HCT116 (cell line): ENCODE measurements around the gene KCTD2. TPM values are rescaled to one million over a fixed set of nuclear protein-coding genes. Genes with fewer than 3 reads are reported as not detected.

Source experiments
- ATAC-seq: fragments of 200-7000 bp; cut with Tn5 transposase; 2 replicates; pipeline ENCODE4 v1.9.1; 2020; ENCODE audit warnings: mild to moderate bottlenecking, moderate library complexity
- BruUV-seq: library from RNA; stranded (reverse); fragments of 400-500 nt; replicated peaks from 2 replicates; lab custom pipeline; 2021; lab: Mats Ljungman, UMichigan
- CTCF ChIA-PET: fragments of 300-600 bp; sonication (Branson Sonifier 250); formaldehyde crosslinking; loops from one replicate; lab custom pipeline; 2021; ENCODE audit warnings: antibody characterized with exemption; lab: Charles Lee
- POLR2A ChIA-PET: fragments of 300-600, 350-600 bp; sonication (Branson Sonifier 250); formaldehyde crosslinking; loops from one replicate; lab custom pipeline; 2021; ENCODE audit warnings: antibody characterized with exemption; lab: Charles Lee
- RAD21 ChIA-PET, 2 experiments: fragments of 300-600 bp; sonication (Branson Sonifier 250); formaldehyde crosslinking; loops; one replicate each; lab custom pipeline; 2023; ENCODE audit warnings: low total read pairs in 2 of 2; ENCODE audit not compliant: uncharacterized antibody in 2 of 2, unreplicated experiment in 2 of 2, low non-redundant PET in 1 of 2; lab: Charles Lee
- DNase-seq: peaks from one replicate; pipeline ENCODE4 v3.0.0-alpha.2; 2010; ENCODE audit warnings: low read depth, low spot score
- H2AFZ ChIP-seq: fragments of 200-600 bp; shearing (Covaris generic), sonication (generic); 2 replicates; pipeline ENCODE4 v1.6.1; 2017; ENCODE audit warnings: low read depth, mixed run types, mixed read lengths, antibody characterized with exemption, low read length; ENCODE audit not compliant: poor library complexity, severe bottlenecking
- H3K27ac ChIP-seq: 2 replicates; pipeline ENCODE4 v1.5.1; 2012; ENCODE audit warnings: low read depth, low read length
- H3K27me3 ChIP-seq: fragments of 200-600 bp; sonication (generic); 2 replicates; pipeline ENCODE4 v1.6.1; 2016; ENCODE audit warnings: mixed run types, low read length, mixed read lengths; ENCODE audit not compliant: insufficient read depth
- H3K36me3 ChIP-seq, 2 experiments: fragments of 200-500 bp in 1 of 2; fragments of 200-600 bp in 1 of 2; sonication (Bioruptor generic) in 1 of 2; sonication (generic) in 1 of 2; 2 replicates each; pipeline versions ENCODE4 v1.5.1 to v1.6.1; 2014 to 2016; ENCODE audit warnings: low read length in 2 of 2, inconsistent platforms in 1 of 2, mixed read lengths in 1 of 2, mixed run types in 1 of 2; ENCODE audit not compliant: insufficient read depth in 2 of 2, control insufficient read depth in 1 of 2
- H3K4me1 ChIP-seq, 2 experiments: fragments of 200-600 bp in 1 of 2; sonication (generic) in 1 of 2; 2 replicates each; pipeline versions ENCODE4 v1.5.1 to v1.6.1; 2012 to 2017; ENCODE audit warnings: low read length in 2 of 2, inconsistent platforms in 1 of 2, mild to moderate bottlenecking in 1 of 2, mixed read lengths in 1 of 2, mixed run types in 1 of 2, moderate library complexity in 1 of 2; ENCODE audit not compliant: insufficient read depth in 2 of 2, control insufficient read depth in 1 of 2
- H3K4me2 ChIP-seq: fragments of 200-600 bp; sonication (generic); 2 replicates; pipeline ENCODE4 v1.6.1; 2017; ENCODE audit warnings: mixed run types, low read length, mixed read lengths
- H3K4me3 ChIP-seq, 2 experiments: fragments of 200-600 bp in 1 of 2; sonication (generic) in 1 of 2; replicated peaks in 1 of 2; 2 replicates each; pipeline ENCODE4 v1.5.1; 2011 to 2016; ENCODE audit warnings: low read length in 2 of 2, control low read depth in 1 of 2, low read depth in 1 of 2, mild to moderate bottlenecking in 1 of 2, mixed read lengths in 1 of 2, mixed run types in 1 of 2
- H3K79me2 ChIP-seq: fragments of 200-600 bp; sonication (generic); 2 replicates; pipeline ENCODE4 v1.6.1; 2017; ENCODE audit warnings: mild to moderate bottlenecking, mixed run types, low read length, moderate library complexity, mixed read lengths; ENCODE audit not compliant: insufficient read depth
- H3K9ac ChIP-seq: fragments of 200-600 bp; sonication (generic); 2 replicates; pipeline ENCODE4 v1.6.1; 2016; ENCODE audit warnings: low read length, mixed read lengths
- H3K9me2 ChIP-seq: fragments of 200-600 bp; sonication (generic), shearing (Covaris generic); 2 replicates; pipeline ENCODE4 v1.6.1; 2017; ENCODE audit warnings: mixed run types, mild to moderate bottlenecking, moderate library complexity; ENCODE audit not compliant: insufficient read depth
- H3K9me3 ChIP-seq, 2 experiments: fragments of 200-500 bp in 1 of 2; fragments of 200-600 bp in 1 of 2; sonication (Bioruptor generic) in 1 of 2; sonication (generic) in 1 of 2; 2 replicates each; pipeline ENCODE4 v1.6.1; 2014 to 2017; ENCODE audit warnings: low read length in 2 of 2, mixed read lengths in 2 of 2, inconsistent platforms in 1 of 2, low read depth in 1 of 2, mild to moderate bottlenecking in 1 of 2, mixed run types in 1 of 2, moderate library complexity in 1 of 2; ENCODE audit not compliant: control insufficient read depth in 1 of 2, insufficient read depth in 1 of 2
- H4K20me1 ChIP-seq: fragments of 200-600 bp; sonication (generic), shearing (Covaris generic); 2 replicates; pipeline ENCODE4 v1.6.1; 2017; ENCODE audit warnings: mixed run types, mild to moderate bottlenecking, moderate library complexity; ENCODE audit not compliant: insufficient read depth
- CBX3 ChIP-seq: IDR thresholded peaks from 2 replicates; pipeline ENCODE4 v1.6.1; 2012; ENCODE audit warnings: low read depth
- CEBPB ChIP-seq: IDR thresholded peaks from 2 replicates; pipeline ENCODE4 v1.6.1; 2012; ENCODE audit warnings: low read depth
- EGR1 ChIP-seq: IDR thresholded peaks from 2 replicates; pipeline ENCODE4 v1.6.1; 2012; ENCODE audit warnings: low read depth
- ELF1 ChIP-seq: IDR thresholded peaks from 2 replicates; pipeline ENCODE4 v1.6.1; 2012; ENCODE audit warnings: low read depth, borderline replicate concordance
- EZH2 ChIP-seq: fragments of 200-600 bp; sonication (generic); IDR thresholded peaks from 2 replicates; pipeline ENCODE4 v1.6.1; 2017; ENCODE audit warnings: antibody characterized with exemption, mixed run types
- EZH2phosphoT487 ChIP-seq: fragments of 200-600 bp; IDR thresholded peaks from 2 replicates; pipeline ENCODE4 v1.6.1; 2018; ENCODE audit warnings: antibody characterized with exemption, borderline replicate concordance
- JUND ChIP-seq: IDR thresholded peaks from 2 replicates; pipeline ENCODE4 v1.6.1; 2012
- POLR2AphosphoS5 ChIP-seq: IDR thresholded peaks from 2 replicates; pipeline ENCODE4 v1.6.1; 2011; ENCODE audit warnings: mild to moderate bottlenecking, low read depth, low read length, moderate library complexity
- RAD21 ChIP-seq: IDR thresholded peaks from 2 replicates; pipeline ENCODE4 v1.6.1; 2012; ENCODE audit warnings: low read depth, mild to moderate bottlenecking
- SIN3A ChIP-seq: IDR thresholded peaks from 2 replicates; pipeline ENCODE4 v1.6.1; 2012; ENCODE audit warnings: low read depth
- SP1 ChIP-seq: IDR thresholded peaks from 2 replicates; pipeline ENCODE4 v1.6.1; 2012; ENCODE audit warnings: low read depth
- SRF ChIP-seq: IDR thresholded peaks from 2 replicates; pipeline ENCODE4 v1.6.1; 2012; ENCODE audit warnings: low read depth
- TCF7L2 ChIP-seq: IDR thresholded peaks from 2 replicates; pipeline ENCODE4 v1.7.0; 2011; ENCODE audit warnings: borderline replicate concordance, inconsistent platforms; ENCODE audit not compliant: insufficient read depth, insufficient read length; ENCODE audit errors: extremely low read depth
- YY1 ChIP-seq: IDR thresholded peaks from 2 replicates; pipeline ENCODE4 v1.6.1; 2011; ENCODE audit warnings: low read length, low read depth, moderate library complexity, mild to moderate bottlenecking; ENCODE audit not compliant: insufficient replicate concordance; ENCODE audit errors: extremely low read depth
- ZFX ChIP-seq: fragments of 450-650 bp; IDR thresholded peaks from 2 replicates; pipeline ENCODE4 v1.6.1; 2017
- ZNF274 ChIP-seq: fragments of 200-500 bp; sonication (Bioruptor generic); IDR thresholded peaks from 2 replicates; pipeline ENCODE4 v1.6.1; 2014; ENCODE audit warnings: mild to moderate bottlenecking, low read depth, low read length, inconsistent platforms
- intact Hi-C: fragments of 100-400 bp; cut with micrococcal nuclease; formaldehyde crosslinking; loops from 2 replicates; pipeline ENCODE4 v1.10.0; 2022
- total RNA-seq: library from RNA; stranded (reverse); gene quantifications from one replicate; pipeline ENCODE4 v1.2.1, GENCODE V29; 2021; ENCODE audit not compliant: unreplicated experiment
- TF ChIP-seq, protein P1 (sequence below): IDR thresholded peaks from 2 replicates; pipeline ENCODE4 v1.6.1; 2012
- TF ChIP-seq, protein P2 (sequence below): IDR thresholded peaks from 2 replicates; pipeline ENCODE4 v1.6.1; 2012
- TF ChIP-seq, protein P3 (sequence below): IDR thresholded peaks from 2 replicates; pipeline ENCODE4 v1.6.1; 2012; ENCODE audit warnings: low read depth
- TF ChIP-seq, protein P4 (sequence below), 3 experiments: fragments of 200-600 bp in 1 of 3; sonication (generic) in 1 of 3; IDR thresholded peaks in 2 of 3; conservative IDR thresholded peaks in 1 of 3; 2 replicates each; pipeline ENCODE4 v1.5.1; 2012 to 2017; ENCODE audit warnings: low read depth in 2 of 3, low read length in 2 of 3, antibody characterized with exemption in 1 of 3, borderline replicate concordance in 1 of 3, control low read depth in 1 of 3, mild to moderate bottlenecking in 1 of 3, mixed read lengths in 1 of 3, mixed run types in 1 of 3, moderate library complexity in 1 of 3; ENCODE audit not compliant: insufficient read depth in 1 of 3

Gene KCTD2
- total RNA-seq, 1 experiment from 2014 or later = 23.3 TPM

DNA sequence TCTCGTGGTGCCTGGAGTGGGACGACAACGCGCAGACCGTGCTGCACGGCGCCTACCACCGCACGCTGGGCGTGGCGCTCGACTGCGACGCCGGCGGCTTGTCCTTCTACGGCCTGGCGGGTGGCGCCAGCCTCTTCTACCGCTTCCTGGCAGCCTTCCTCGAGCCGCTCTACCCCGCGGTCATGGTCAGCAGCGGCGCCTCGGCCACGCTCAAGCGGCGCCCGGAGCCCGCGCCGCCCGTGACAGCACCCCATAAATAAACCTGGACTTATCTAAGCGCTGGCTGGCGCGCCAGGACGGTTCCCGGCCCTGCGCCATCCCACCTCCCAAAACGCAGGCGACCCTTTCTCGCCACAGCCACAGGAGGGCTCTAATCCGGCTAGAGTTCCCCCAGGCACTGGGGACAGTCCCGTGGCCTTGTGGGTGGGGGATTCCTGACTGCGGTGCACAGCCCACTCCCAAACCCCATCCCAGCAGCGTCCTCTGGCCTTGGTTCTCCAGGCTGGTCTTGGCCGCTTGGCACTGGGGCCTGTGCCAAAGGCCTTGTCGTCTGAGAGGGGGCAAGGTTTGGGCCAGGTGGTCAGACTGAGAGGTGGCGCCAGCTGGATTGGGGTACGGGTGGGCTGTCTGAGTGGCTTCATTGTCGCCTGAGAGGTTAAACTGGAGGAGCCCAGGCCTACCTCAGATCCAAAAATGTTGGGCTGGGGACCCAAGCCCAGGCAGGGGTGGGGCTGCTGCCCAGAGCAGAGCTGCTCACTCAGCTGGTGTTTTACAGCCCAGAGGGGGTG, 30.7 kb downstream of the KCTD2 start:
- DNase-seq = no peak
- peak overlapping the region; percentile 31 to 46 for H3K4me3 ChIP-seq
- H3K4me2 ChIP-seq = peak overlapping the region; percentile 79
- peaks cover 76 to 79% of the 10 kb centered on the region in 2 experiments for H3K4me1 ChIP-seq
- ChIA-PET RAD21 (interaction anchor here in 1 of 2 experiments (0.9 to 1.7 kb wide), 2 partner anchors 10 to 36 kb away, joined by 3 to 5 read pairs; partner anchors contain the start of gene SLC16A5), CTCF (interaction anchor here (1.2 to 2.6 kb wide), 8 partner anchors 10 to 122 kb away, joined by 3 to 11 read pairs (median 6); partner anchors contain the start of genes ARMC7 and SLC16A5), POLR2A (interaction anchor here (1.1 to 2.6 kb wide), 9 partner anchors 8 to 77 kb away, joined by 3 to 21 read pairs (median 8); partner anchors contain the start of genes MRPL58 and SLC16A5)
- no TSS peak for BruUV-seq
- intact Hi-C loops = loop anchor here (1.0 kb wide), 1 partner anchor 19 kb away; no protein-coding TSS in a partner anchor
- H3K79me2 ChIP-seq = no peaks in the 10 kb centered on the region
- H4K20me1 ChIP-seq = no peaks in the 10 kb centered on the region
- TF ChIP-seq ELF1 (no peak), ZNF274 (no peak), SIN3A (no peak), SP1 (no peak), EZH2phosphoT487 (no peak), EGR1 (no peak), POLR2AphosphoS5 (peak; percentile 65), TCF7L2 (peak; percentile 62), YY1 (peak; percentile 6), EZH2 (no peak), CBX3 (0 out of 2 replicates have a peak, but pooled peaks have one; percentile 40), CEBPB (no peak), SRF (no peak), RAD21 (no peak; the same call in 1 of the 2 replicates), ZFX (peak; percentile 81), JUND (no peak)
- TF ChIP-seq, protein P1, sequence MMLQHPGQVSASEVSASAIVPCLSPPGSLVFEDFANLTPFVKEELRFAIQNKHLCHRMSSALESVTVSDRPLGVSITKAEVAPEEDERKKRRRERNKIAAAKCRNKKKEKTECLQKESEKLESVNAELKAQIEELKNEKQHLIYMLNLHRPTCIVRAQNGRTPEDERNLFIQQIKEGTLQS = no peak
- TF ChIP-seq, protein P2, sequence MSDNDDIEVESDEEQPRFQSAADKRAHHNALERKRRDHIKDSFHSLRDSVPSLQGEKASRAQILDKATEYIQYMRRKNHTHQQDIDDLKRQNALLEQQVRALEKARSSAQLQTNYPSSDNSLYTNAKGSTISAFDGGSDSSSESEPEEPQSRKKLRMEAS = peak; percentile 91
- TF ChIP-seq, protein P3, sequence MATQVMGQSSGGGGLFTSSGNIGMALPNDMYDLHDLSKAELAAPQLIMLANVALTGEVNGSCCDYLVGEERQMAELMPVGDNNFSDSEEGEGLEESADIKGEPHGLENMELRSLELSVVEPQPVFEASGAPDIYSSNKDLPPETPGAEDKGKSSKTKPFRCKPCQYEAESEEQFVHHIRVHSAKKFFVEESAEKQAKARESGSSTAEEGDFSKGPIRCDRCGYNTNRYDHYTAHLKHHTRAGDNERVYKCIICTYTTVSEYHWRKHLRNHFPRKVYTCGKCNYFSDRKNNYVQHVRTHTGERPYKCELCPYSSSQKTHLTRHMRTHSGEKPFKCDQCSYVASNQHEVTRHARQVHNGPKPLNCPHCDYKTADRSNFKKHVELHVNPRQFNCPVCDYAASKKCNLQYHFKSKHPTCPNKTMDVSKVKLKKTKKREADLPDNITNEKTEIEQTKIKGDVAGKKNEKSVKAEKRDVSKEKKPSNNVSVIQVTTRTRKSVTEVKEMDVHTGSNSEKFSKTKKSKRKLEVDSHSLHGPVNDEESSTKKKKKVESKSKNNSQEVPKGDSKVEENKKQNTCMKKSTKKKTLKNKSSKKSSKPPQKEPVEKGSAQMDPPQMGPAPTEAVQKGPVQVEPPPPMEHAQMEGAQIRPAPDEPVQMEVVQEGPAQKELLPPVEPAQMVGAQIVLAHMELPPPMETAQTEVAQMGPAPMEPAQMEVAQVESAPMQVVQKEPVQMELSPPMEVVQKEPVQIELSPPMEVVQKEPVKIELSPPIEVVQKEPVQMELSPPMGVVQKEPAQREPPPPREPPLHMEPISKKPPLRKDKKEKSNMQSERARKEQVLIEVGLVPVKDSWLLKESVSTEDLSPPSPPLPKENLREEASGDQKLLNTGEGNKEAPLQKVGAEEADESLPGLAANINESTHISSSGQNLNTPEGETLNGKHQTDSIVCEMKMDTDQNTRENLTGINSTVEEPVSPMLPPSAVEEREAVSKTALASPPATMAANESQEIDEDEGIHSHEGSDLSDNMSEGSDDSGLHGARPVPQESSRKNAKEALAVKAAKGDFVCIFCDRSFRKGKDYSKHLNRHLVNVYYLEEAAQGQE = no peak
- TF ChIP-seq, protein P4, sequence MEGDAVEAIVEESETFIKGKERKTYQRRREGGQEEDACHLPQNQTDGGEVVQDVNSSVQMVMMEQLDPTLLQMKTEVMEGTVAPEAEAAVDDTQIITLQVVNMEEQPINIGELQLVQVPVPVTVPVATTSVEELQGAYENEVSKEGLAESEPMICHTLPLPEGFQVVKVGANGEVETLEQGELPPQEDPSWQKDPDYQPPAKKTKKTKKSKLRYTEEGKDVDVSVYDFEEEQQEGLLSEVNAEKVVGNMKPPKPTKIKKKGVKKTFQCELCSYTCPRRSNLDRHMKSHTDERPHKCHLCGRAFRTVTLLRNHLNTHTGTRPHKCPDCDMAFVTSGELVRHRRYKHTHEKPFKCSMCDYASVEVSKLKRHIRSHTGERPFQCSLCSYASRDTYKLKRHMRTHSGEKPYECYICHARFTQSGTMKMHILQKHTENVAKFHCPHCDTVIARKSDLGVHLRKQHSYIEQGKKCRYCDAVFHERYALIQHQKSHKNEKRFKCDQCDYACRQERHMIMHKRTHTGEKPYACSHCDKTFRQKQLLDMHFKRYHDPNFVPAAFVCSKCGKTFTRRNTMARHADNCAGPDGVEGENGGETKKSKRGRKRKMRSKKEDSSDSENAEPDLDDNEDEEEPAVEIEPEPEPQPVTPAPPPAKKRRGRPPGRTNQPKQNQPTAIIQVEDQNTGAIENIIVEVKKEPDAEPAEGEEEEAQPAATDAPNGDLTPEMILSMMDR (IDR thresholded peaks at IDR 0.05 in 2 of 3, conservative IDR thresholded peaks at IDR 0.05 in 1 of 3; ENCODE audit: borderline replicate concordance in 1 of 3, insufficient read depth in 1 of 3, low read depth in 2 of 3, low read length in 2 of 3) = peak in 2 of 3 experiments; percentile 29 to 31; a peak in 2 of 6 replicates
- H3K9ac ChIP-seq = peak overlapping the region; percentile 76
- H3K27ac ChIP-seq = peak overlapping the region; percentile 100
- H3K36me3 ChIP-seq = no peaks in the 10 kb centered on the region
- H3K9me3 ChIP-seq = no peaks in the 10 kb centered on the region
- H3K9me2 ChIP-seq = no peaks in the 10 kb centered on the region
- H2AFZ ChIP-seq = no peak overlapping the region
- ATAC-seq = peak; percentile 45
- no peaks in the 10 kb centered on the region for H3K27me3 ChIP-seq
